GM21619 (cell line): ENCODE results near the gene SUPV3L1.

Experiments
- ATAC-seq: cut with Tn5 transposase; IDR thresholded peaks from one replicate; pipeline ENCODE4 v1.9.1; 2021; ENCODE audit not compliant: unreplicated experiment

Gene SUPV3L1

GRCh38 chr10:69201045-69201444, 21.0 kb downstream of the SUPV3L1 start:
- no peak for ATAC-seq

- no peak for ATAC-seq
Observed at GRCh38 chr10:69202332-69202731, 22.3 kb downstream of the SUPV3L1 start.

- ATAC-seq, result no peak
Observed at GRCh38 chr10:69208761-69209160, 28.7 kb downstream of the SUPV3L1 start.

- no peak for ATAC-seq
Observed at GRCh38 chr10:69209787-69210484, 29.9 kb downstream of the SUPV3L1 start.

- no peak for ATAC-seq
Observed at GRCh38 chr10:69211104-69211503, 31.1 kb downstream of the SUPV3L1 start.

- ATAC-seq, result no peak
Observed at GRCh38 chr10:69211524-69211923, 31.5 kb downstream of the SUPV3L1 start.

GRCh38 chr10:69213591-69214311, 33.7 kb downstream of the SUPV3L1 start:
- ATAC-seq, result no peak

GRCh38 chr10:69214666-69215131, 34.7 kb downstream of the SUPV3L1 start:
- ATAC-seq, result no peak

GRCh38 chr10:69215405-69216171, 35.6 kb downstream of the SUPV3L1 start:
- no peak for ATAC-seq

GRCh38 chr10:69216577-69217118, 36.6 kb downstream of the SUPV3L1 start:
- ATAC-seq, result no peak

- ATAC-seq, result no peak
Observed at GRCh38 chr10:69217119-69217754, 37.2 kb downstream of the SUPV3L1 start.

- no peak for ATAC-seq
Observed at GRCh38 chr10:69218831-69219230, 38.8 kb downstream of the SUPV3L1 start.

GRCh38 chr10:69220041-69220451, 40.0 kb downstream of the SUPV3L1 start, which contains the start of gene HKDC1:
Gene HKDC1, plus strand, starts transcription at chr10:69220332. Its CDS starts 104 bp downstream, at chr10:69220436.
- ATAC-seq, result no peak

GRCh38 chr10:69220507-69220906, 40.5 kb downstream of the SUPV3L1 start:
- ATAC-seq, result no peak

- ATAC-seq, result peak; percentile 96
Observed at GRCh38 chr10:69222157-69223027, 42.4 kb downstream of the SUPV3L1 start.

GRCh38 chr10:69223028-69223342, 43.0 kb downstream of the SUPV3L1 start:
- ATAC-seq, result peak; percentile 3

- ATAC-seq, result no peak
Observed at GRCh38 chr10:69224862-69225657, 45.0 kb downstream of the SUPV3L1 start.

GRCh38 chr10:69225681-69226080, 45.6 kb downstream of the SUPV3L1 start:
- no peak for ATAC-seq

GRCh38 chr10:69226919-69227450, 47.0 kb downstream of the SUPV3L1 start:
- ATAC-seq, result no peak
